Omental fat pad (tissue), 4 donors: ENCODE results near the gene TPRG1L. TPM values are rescaled to one million over a fixed set of nuclear protein-coding genes. Genes with fewer than 3 reads are reported as not detected.
A peak's percentile ranks its signal among the peaks of the same experiment; 100 is the strongest.

Experiments used
- ATAC-seq: fragments of 150-250 bp; one replicate; pipeline ENCODE4 v1.9.1; 2016; ENCODE audit warnings: mild to moderate bottlenecking, moderate library complexity; ENCODE audit not compliant: low FRiP score
- DNase-seq: peaks from one replicate; pipeline ENCODE4 v3.0.0-alpha.2; 2019; ENCODE audit warnings: low spot score
- CTCF ChIP-seq, 3 donors: fragments of 450-650 bp; IDR thresholded peaks; one replicate each; pipeline ENCODE4 v1.5.1; 2016 to 2017; ENCODE audit warnings: antibody characterized with exemption in 3 of 3, mild to moderate bottlenecking in 3 of 3, moderate library complexity in 2 of 3
- total RNA-seq, 4 donors: library from RNA; depleted of rRNA; stranded (reverse); fragments of >200 nt; gene quantifications; one replicate each; pipeline ENCODE4 v1.1.0, GENCODE V29; 2016

The TPRG1L gene
- total RNA-seq, 4 donors from 2014 or later, result 24.9 to 53.0 (median 37.4) TPM

GRCh38 chr1:3645666-3646355, 21.0 kb downstream of the TPRG1L start:
- ATAC-seq, result no peak
- no peak for TF ChIP-seq CTCF (IDR thresholded peaks at IDR 0.05)
- no peak for DNase-seq

GRCh38 chr1:3646596-3646995, 21.8 kb downstream of the TPRG1L start:
- no peak for ATAC-seq
- no peak for DNase-seq
- no peak for TF ChIP-seq CTCF (IDR thresholded peaks at IDR 0.05)

GRCh38 chr1:3649342-3650247, 24.8 kb downstream of the TPRG1L start, which contains the start of gene WRAP73:
TSS of gene WRAP73 (minus strand) at chr1:3650103. CDS start at chr1:3649999, 104 bp downstream.
- DNase-seq (peak; percentile 74), ATAC-seq (peak; percentile 79)
- no peak for TF ChIP-seq CTCF (IDR thresholded peaks at IDR 0.05)

GRCh38 chr1:3650248-3651025, 25.6 kb downstream of the TPRG1L start:
- ATAC-seq, result no peak
- DNase-seq, result no peak
- TF ChIP-seq CTCF (IDR thresholded peaks at IDR 0.05), result no peak

- DNase-seq (no peak), ATAC-seq (no peak)
- TF ChIP-seq CTCF (IDR thresholded peaks at IDR 0.05), result no peak
Measured at GRCh38 chr1:3651026-3651929, 26.5 kb downstream of the TPRG1L start.
